NCI-H2081 (cell line): Measurements from ENCODE around the gene DSC3.

ENCODE experiments used
- DNase-seq, 2 experiments: peaks; one replicate each; lab custom pipeline; 2025; lab: John Stamatoyannopoulos, UW

DSC3 gene

DNA sequence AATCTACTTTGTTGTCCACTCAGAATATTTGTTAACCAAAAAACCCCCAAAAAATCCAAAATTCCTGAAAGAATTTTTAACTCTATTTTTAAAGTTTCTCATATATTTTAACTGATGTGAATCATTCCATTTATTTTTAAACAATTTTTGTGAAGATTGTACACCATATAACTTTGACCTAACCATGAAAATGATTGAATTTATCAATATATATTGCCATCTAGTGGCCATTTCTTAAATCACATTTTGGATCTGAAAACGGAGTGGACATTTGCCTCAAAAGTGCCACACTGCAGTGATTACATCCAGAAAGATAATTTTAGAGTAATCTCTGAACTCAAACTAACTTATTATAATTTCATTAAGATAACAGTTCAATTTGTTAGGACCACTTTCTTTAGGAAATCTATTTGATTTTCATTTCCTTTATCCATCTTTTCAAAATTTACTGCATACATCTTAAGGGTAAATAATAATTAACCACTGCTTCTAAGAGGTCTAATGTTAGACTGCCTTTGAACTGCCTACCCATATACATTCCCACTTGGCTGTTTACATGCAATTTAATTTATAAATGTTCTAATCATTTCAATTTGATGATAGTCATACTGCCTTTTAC lies 71.1 kb downstream of the DSC3 start:
- peak; percentile 17 to 53 for DNase-seq

DNA sequence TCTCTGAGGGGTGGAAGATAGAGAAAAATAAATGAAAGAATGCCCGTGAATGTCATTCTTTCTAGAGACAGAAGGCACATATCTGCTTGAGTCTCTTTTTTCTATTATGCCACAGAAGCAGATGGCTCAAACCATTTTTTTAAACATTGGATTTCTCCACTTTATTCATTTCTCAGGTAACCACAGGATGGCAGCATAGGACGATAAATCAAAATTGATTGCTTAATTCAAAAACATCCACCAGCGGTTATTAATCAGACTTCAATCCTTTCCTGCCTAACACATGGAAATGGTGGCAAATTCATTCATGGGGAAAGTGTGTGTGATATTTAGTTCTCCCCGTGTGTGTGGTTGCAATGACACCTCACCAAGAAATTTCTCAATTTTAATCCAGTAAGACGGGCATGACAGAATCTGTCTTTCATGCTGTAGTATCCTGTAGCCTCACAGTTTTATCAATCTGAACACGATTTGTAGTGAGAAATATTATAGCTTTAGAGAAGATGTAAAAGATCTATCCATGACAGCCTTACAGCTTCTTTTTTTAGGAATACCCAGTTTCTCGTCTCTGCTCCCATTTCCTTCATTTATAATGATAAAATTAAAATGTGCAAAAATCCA lies 72.2 kb downstream of the DSC3 start:
- peak; percentile 30 to 43 for DNase-seq

GRCh38 chr18:30969670-30970170 lies 72.8 kb downstream of the DSC3 start:
- DNase-seq: no peak

- no peak for DNase-seq
Observed at GRCh38 chr18:30967701-30968100, 74.8 kb downstream of the DSC3 start.

DNA sequence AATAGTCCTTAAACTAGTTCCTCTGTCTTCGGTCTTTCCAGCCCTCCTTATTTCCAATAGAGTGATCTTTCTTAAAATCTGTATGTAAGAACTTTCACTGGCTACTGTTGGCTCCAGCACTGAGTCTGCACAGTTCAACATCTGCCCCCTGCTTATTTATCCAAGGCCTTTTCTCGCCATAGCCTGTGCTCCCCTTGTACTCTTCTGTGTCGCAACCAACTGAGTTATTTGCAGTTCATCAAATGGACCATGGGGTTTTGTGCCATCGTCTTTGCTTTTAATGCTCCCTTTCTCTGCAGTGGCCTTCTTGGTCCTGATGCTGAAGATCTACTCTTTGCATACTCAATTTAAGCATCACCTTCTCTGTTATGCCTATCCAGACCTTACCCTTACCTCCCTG lies 77.3 kb downstream of the DSC3 start:
- no peak for DNase-seq

GRCh38 chr18:30960661-30961060 lies 81.9 kb downstream of the DSC3 start:
- DNase-seq: no peak

GRCh38 chr18:30957066-30957465 lies 85.5 kb downstream of the DSC3 start:
- DNase-seq: no peak

GRCh38 chr18:30954262-30954661 lies 88.3 kb downstream of the DSC3 start:
- no peak for DNase-seq

DNA sequence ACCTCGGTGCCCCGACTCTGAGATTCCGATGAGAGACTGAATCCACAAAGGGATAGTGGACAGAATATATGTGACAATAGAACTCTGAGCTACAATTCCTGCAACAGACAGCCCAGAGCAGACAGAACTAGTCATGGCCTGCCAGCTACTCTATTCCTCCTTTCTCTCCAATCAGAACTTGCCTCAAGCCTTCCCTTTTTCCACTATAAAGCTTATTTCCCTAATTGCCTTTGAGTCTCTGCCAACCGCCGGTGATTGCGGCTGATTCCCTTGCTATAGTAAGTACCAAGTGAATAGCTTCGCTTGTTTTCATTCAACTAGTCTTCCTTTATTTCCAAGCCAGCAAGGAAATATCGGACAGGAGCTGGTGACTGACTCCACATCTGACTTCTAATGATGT lies 96.8 kb downstream of the DSC3 start:
- peak in 1 of 2 experiments; percentile 40 for DNase-seq

- no peak for DNase-seq
Observed at GRCh38 chr18:30944773-30945417, 97.6 kb downstream of the DSC3 start.

DNA sequence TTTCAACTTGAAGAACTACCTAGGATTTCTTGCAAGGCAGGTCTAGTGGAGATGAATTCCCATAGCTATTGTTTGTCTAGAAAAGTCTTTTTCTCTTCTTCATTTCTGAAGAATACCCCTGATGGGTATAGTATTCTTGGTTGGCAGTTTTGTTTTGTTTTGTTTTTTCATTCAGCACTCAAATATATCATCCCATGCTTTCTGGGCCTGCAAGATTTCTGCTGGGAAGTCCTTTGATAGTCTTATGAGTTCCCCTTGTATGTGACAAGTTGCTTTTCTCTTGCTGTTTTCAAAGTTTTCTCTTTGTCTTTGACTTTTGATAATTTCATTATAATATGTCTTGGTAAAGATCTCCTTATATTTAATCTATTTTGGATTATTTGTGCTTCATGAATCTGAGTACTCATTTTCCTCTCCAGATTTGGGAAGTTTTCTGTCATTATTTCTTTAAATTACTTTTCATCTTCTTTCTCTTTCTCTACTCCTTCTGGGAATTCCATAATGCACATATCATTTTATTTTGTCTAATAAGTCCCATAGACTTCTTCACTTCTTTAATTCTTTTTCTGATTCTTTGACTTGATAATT lies 101.5 kb downstream of the DSC3 start:
- no peak for DNase-seq
